Measurements from ENCODE around the gene MAP3K13.

- TF ChIP-seq POLR2A (IDR thresholded peaks at IDR 0.05) (no peak), CTCF (IDR thresholded peaks at IDR 0.05) (no peak)
Observed at GRCh38 chr3:185401319-185401955, 38.5 kb downstream of the MAP3K13 start.

Data from testis (tissue), 2 donors.